ENCODE measurements around the gene ALDH1L1.
"Not testable (repeated sequence)": the region's sequence is repeated elsewhere in the genome, so short reads cannot be mapped to it uniquely, and the experiment has no call there.

Gene ALDH1L1

DNA sequence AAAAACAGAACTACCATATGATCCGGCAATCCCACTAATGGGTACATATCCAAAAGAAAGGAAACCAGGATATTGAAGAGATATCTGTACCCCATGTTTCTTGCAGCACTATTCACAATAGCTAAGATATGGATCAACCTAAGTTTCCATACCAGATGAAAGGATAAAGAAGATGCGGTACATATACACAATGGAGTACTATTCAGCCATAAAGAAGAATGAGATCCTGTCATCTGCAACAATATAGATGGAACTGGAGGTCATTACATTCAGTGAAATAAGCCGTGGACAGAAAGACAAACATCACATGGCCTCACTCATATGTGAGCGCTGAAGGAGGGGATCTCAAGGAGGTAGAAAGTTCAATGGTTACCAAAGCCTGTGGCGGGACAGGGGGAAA lies 99.4 kb downstream of the ALDH1L1 start:
- DNase-seq = no peak

GRCh38 chr3:126078866-126079265 lies 101.5 kb downstream of the ALDH1L1 start:
- DNase-seq = no peak

GRCh38 chr3:126077754-126078153 lies 102.6 kb downstream of the ALDH1L1 start:
- DNase-seq = no peak

DNA sequence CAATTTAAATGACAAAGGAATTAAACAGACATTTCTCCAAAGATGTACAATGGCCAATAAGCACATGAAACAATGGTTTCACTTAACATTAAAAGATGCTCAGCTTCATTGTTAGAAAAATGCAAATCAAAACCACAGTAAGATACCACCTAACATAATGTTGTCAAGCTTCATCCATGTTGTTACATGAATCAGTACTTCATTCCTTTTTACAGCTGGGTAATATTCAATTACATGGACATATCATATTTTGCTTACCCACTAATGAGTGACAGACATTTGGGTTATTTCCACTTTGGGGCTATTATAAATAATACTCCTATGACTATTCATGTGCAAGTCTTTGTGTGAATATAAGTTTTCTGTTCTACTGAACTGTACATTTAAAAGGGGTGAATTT lies 104.2 kb downstream of the ALDH1L1 start:
- no peak for DNase-seq

GRCh38 chr3:126070146-126070545 lies 110.2 kb downstream of the ALDH1L1 start:
- DNase-seq = no peak

DNA sequence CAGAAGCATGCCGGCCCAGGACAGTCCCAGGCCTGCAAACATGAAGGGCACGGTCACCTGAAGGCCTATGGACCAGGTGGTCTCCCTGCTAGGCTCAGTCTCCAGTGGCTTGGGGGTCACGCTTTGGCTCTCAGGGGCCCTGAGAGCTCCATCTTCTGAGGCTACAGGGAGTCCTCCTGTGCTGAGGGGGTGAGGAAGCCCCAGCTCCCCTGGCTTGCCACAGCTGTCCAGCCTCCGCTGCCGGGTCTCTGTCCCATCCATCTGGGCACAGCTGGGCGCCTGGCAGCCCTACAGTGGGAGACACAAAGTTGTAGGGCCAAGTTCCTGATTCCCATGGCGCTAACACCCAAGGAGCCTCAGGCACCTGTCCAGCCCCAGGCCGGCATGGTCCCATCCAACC lies 112.4 kb downstream of the ALDH1L1 start:
- no peak for DNase-seq

DNA sequence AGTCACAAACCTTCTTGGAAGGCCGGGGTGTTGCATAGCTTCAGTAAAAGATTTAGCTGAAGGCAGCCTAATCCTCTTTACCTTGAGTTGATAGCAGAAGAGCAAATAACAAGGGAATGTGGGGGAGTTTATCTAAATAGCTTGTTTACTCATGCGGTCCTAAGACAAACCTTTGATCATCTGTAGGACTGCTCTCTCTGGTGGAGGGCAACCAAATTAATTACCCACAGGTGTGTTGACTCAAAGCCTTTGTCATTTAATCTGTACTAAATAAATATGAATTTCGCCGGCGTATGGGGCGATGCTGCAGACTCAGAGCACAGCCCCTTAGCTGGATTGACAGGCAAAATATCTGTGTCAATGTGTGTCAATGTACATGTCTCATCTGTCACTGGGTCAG lies 113.7 kb downstream of the ALDH1L1 start:
- not testable (repeated sequence) for DNase-seq

DNA sequence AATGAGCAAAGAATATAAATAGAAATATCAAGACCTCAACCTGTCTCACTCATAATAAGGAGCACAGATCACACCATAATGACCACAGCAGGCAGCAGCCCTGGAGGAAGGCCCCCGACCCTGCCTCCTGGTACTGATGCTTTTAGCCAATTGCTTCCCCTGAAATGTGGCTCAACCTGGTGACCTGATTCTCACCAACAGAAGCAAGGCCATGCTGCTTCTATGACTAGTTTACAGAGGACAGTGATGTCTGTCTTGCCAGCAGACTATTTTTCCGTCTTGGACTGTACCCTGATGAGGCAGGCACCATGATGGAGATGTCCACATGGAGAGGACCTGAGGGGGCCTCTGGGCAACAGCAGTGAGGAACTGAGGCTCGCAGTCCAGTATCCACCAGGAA lies 114.5 kb downstream of the ALDH1L1 start:
- DNase-seq = no peak

GRCh38 chr3:126064627-126065258 lies 115.6 kb downstream of the ALDH1L1 start:
- no peak for DNase-seq

GRCh38 chr3:126063358-126063965 lies 116.9 kb downstream of the ALDH1L1 start:
- no peak for DNase-seq

GRCh38 chr3:126061301-126062032 lies 118.9 kb downstream of the ALDH1L1 start:
- DNase-seq = no peak

DNA sequence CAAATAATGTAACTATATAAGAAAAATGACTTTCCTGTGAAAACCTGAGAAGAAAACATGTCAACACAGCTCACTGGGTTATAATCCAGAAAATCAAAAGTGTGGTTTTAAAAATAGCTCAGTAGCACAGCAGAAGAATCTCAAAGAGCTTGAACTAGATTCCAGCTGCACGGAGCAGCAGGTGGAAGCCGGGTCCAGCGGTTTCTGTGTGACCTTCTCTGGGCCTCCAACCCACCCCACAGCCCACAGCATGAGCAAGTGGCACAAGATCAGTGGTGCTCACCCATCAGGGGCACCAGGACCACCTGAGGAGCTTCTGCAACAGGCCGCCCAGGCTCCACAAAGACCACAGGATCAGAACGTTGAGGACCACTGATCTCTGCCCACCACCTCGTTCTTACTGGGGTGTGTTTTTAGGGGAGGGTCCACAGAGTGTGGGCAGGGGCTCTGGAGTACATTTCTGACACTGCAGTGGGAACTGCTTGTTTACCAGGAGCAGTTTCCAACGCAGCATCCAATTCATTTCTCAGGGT lies 119.7 kb downstream of the ALDH1L1 start:
- no peak for DNase-seq

- no peak for DNase-seq
Measured at GRCh38 chr3:126058666-126059065, 121.7 kb downstream of the ALDH1L1 start.

DNA sequence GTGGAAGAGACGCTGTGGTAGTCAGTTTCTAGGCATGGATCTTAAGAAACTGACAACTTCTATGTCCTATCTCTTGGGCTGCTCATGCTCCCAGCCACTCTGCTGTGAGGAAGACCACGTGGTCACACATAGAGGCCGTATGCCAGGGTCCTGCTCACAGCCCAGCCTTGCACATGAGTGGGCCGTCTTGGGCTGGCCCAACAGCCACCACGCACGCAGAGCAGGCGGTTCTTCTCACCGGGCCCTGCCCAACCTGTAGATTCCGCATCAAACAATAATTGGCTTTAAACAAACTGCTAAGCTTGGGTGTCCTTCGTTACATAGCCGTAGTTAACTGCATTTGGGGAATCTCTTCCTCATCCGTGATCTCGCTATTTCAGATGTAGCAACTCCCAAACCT lies 122.5 kb downstream of the ALDH1L1 start:
- no peak for DNase-seq

DNA sequence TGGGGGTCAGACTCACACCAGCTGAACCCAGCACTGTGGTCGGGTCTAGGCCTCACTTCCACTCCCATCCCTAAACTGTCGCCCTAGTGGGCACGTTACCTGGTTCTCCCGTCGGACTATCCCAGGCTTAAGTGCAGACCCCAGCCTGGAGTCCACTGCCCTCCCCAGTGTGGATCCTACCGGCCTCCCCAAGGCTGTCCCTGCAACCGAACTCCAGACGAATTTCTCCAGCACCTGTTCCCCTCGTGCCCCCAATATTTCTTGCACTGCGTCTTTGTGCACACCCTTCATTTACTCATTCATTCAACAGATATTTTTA lies 122.9 kb downstream of the ALDH1L1 start:
- no peak for DNase-seq

DNA sequence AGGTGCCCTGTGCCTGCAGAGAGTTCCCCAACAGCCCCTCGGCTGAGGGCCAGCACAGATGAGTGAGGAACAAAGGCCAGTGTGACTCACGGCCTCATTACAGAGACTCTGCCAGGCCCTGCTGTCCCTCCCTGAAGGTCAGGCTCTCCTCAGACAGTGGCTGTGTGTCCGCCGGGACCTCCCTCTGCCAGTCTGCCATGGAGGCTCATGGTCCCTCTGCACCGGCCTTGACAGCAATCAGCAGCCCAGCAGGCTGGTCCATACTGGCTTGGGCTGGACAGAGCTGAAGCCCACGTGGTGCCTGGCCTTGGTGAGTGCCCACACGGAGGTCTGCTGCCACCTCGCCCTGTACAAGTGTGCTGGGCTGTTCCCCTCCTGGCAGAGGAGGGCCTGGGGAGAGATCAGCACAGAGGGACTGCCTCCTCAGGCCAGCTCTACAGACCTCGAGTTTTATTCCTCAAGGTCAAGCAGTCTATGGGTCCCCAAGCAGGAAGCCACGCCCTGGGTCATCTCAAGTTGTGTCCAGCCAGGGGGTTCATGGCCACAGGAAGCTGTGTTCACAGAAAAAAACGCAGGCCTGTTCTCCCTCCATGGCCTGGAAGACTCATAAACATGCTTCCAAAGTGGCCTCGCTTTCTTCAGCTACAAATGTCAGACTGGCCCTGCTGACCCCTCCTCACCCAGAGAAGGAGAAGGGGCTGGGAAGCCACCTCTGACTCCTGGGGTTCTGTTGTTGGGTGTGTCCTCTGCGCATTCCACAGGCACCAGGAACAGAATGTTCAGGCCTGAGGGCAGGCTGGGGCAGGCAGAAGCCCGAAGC lies 123.5 kb downstream of the ALDH1L1 start:
- no peak for DNase-seq

DNA sequence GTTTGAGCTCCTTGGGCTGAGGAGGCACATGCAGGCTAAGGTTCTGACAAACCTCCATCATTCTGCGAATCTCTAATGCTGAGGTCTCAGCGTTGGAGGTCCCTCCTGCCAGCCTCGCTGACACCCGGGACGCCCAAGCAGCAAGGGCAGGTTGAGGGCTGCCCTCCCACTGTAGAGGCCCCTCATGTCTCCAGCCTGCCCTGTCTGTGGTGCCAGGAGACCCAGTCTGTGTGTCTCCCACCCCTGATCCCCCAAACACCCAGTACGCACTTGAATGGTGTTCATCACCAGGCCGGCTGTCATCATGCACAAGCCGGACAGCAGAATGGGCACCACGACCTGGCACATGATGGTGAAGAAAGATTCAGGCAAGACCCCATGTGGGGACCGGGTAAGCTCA lies 124.3 kb downstream of the ALDH1L1 start:
- no peak for DNase-seq

GRCh38 chr3:126054870-126055269 lies 125.5 kb downstream of the ALDH1L1 start:
- DNase-seq = no peak

- DNase-seq = no peak
Measured at GRCh38 chr3:126053949-126054569, 126.3 kb downstream of the ALDH1L1 start.

Measured in activated naive CD4-positive, alpha-beta T cell (primary cell).